Transverse colon (tissue), 4 donors: ENCODE results near the gene ZBTB40. TPM values are rescaled to one million over a fixed set of nuclear protein-coding genes. Genes with fewer than 3 reads are reported as not detected.
A peak's percentile ranks its signal among the peaks of the same experiment; 100 is the strongest.

Experiments
- DNase-seq: peaks from one replicate; pipeline ENCODE4 v3.0.0-alpha.2; 2019
- H3K27ac ChIP-seq, 4 donors: fragments of 200-600 bp; sonication (generic); 2 replicates each; pipeline ENCODE4 v1.5.1; 2016 to 2018; ENCODE audit warnings: inconsistent platforms in 4 of 4
- H3K27me3 ChIP-seq: fragments of 200-600 bp; sonication (generic); 2 replicates; pipeline ENCODE4 v1.5.1; 2017; ENCODE audit warnings: inconsistent platforms
- H3K36me3 ChIP-seq, 4 donors: fragments of 200-600 bp; sonication (generic); 2 replicates each; pipeline ENCODE4 v1.5.1; 2017 to 2019; ENCODE audit warnings: inconsistent platforms in 4 of 4
- H3K4me1 ChIP-seq, 4 donors: fragments of 200-600 bp; sonication (generic); 2 replicates each; pipeline ENCODE4 v1.5.1; 2017 to 2020; ENCODE audit warnings: inconsistent platforms in 4 of 4
- H3K4me3 ChIP-seq, 4 donors: fragments of 200-600 bp; sonication (generic); 1 replicate in 1 of 4; 2 replicates in 3 of 4; pipeline versions ENCODE4 v1.5.1 to v1.6.1; 2017 to 2019; ENCODE audit warnings: inconsistent platforms in 4 of 4
- H3K9me3 ChIP-seq, 2 donors: fragments of 200-600 bp; sonication (generic); 2 replicates each; pipeline ENCODE4 v1.5.1; 2017 to 2019; ENCODE audit warnings: inconsistent platforms in 2 of 2
- CTCF ChIP-seq, 5 experiments: fragments of 200-600 bp in 3 of 5; fragments of 450-650 bp in 2 of 5; sonication (generic) in 3 of 5; IDR thresholded peaks; 1 replicate in 2 of 5; 2 replicates in 3 of 5; pipeline ENCODE4 v1.5.1; 2016 to 2017; ENCODE audit warnings: antibody characterized with exemption in 5 of 5, inconsistent platforms in 3 of 5, mild to moderate bottlenecking in 2 of 5, moderate library complexity in 1 of 5
- EP300 ChIP-seq: sonication (generic); formaldehyde crosslinking; IDR thresholded peaks from one replicate; pipeline ENCODE4 v1.6.1; 2017; ENCODE audit warnings: antibody characterized with exemption, low read depth
- POLR2A ChIP-seq: fragments of 450-650 bp; IDR thresholded peaks from one replicate; pipeline ENCODE4 v1.6.1; 2016; ENCODE audit warnings: antibody characterized with exemption, mild to moderate bottlenecking, moderate library complexity
- POLR2AphosphoS5 ChIP-seq, 3 donors: sonication (generic); formaldehyde crosslinking; IDR thresholded peaks; one replicate each; pipeline ENCODE4 v1.6.1; 2016; ENCODE audit warnings: antibody characterized with exemption in 3 of 3
- WGBS, 2 donors: methylation state at CpG; one replicate each; pipeline ENCODE4 v1.1.5; 2018; ENCODE audit warnings: low coverage in 1 of 2; 5-methylcytosine and 5-hydroxymethylcytosine counted together
- in situ Hi-C, 4 donors: fragments of 200-750 bp; cut with MboI; loops; one replicate each; pipeline versions ENCODE4 v1.15.0 to v1.15.1; 2017; ENCODE audit warnings: low sequenced_read_pairs in 3 of 4, low pct_ligation_motif_present in 1 of 4, low pct_unique_long_range_greater_than_20kb in 1 of 4
- intact Hi-C: fragments of 100-400 bp; cut with DNase I; formaldehyde crosslinking; loops from one replicate; pipeline ENCODE4 v1.15.1; 2023; ENCODE audit warnings: low total_unique reads
- total RNA-seq, 4 donors: library from RNA; depleted of rRNA; stranded (reverse); fragments of >200 nt; gene quantifications; one replicate each; pipeline ENCODE4 v1.1.0, GENCODE V29; 2016

The ZBTB40 gene
- total RNA-seq, 4 donors from 2014 or later, result 17.7 to 30.3 (median 21.1) TPM

GRCh38 chr1:22494943-22495579, 43.4 kb downstream of the ZBTB40 start:
- no peaks in the 10 kb centered on the region for H3K27me3 ChIP-seq
- H3K36me3 ChIP-seq, result no peaks in the 10 kb centered on the region
- H3K9me3 ChIP-seq, result no peaks in the 10 kb centered on the region
- intact Hi-C loops, result no loop called here
- in situ Hi-C loops, result no loop called here
- H3K4me3 ChIP-seq, result no peak overlapping the region
- TF ChIP-seq POLR2A, result no peak
- no peak for TF ChIP-seq POLR2AphosphoS5 (IDR thresholded peaks at IDR 0.05)
- TF ChIP-seq EP300, result no peak
- no peak for TF ChIP-seq CTCF (IDR thresholded peaks at IDR 0.05)
- peaks cover 0 to 9% (median 3%) of the 10 kb centered on the region in 4 donors for H3K4me1 ChIP-seq
- peak overlapping the region in 1 of 4 donors; percentile 5 for H3K27ac ChIP-seq
- WGBS, 2 donors, result 77 to 93% methylated on average over 2 to 6 of the region's 6 CpGs
- DNase-seq, result no peak

- in situ Hi-C loops, result no loop called here
- Histone ChIP-seq H3K4me1 (peaks cover 0 to 16% (median 7%) of the 10 kb centered on the region in 4 donors), H3K27ac (no peak overlapping the region), H3K9me3 (no peaks in the 10 kb centered on the region), H3K27me3 (no peaks in the 10 kb centered on the region), H3K4me3 (no peak overlapping the region), H3K36me3 (peaks cover 0 to under 1% (median 0%) of the 10 kb centered on the region in 4 donors)
- 90 to 100% methylated on average over 1 to 7 of the region's 7 CpGs for WGBS, 2 donors
- TF ChIP-seq EP300, result no peak
- DNase-seq, result no peak
- intact Hi-C loops, result no loop called here
Measured at GRCh38 chr1:22496536-22497160, 45.0 kb downstream of the ZBTB40 start.

GRCh38 chr1:22498463-22498862, 46.8 kb downstream of the ZBTB40 start:
- TF ChIP-seq POLR2AphosphoS5 (IDR thresholded peaks at IDR 0.05), result no peak
- TF ChIP-seq POLR2A, result no peak
- TF ChIP-seq CTCF (IDR thresholded peaks at IDR 0.05), result no peak
- no peak for TF ChIP-seq EP300

GRCh38 chr1:22500058-22500457, 48.4 kb downstream of the ZBTB40 start:
- in situ Hi-C loops (no loop called here), intact Hi-C loops (no loop called here)
- WGBS, 2 donors, result 78 to 88% methylated on average over 4 of the region's 4 CpGs
- Histone ChIP-seq H3K27me3 (no peaks in the 10 kb centered on the region), H3K9me3 (no peaks in the 10 kb centered on the region), H3K4me3 (no peak overlapping the region), H3K36me3 (peaks cover 0 to 3% (median 0%) of the 10 kb centered on the region in 4 donors), H3K4me1 (peaks cover 0 to 16% (median 7%) of the 10 kb centered on the region in 4 donors), H3K27ac (no peak overlapping the region)
- DNase-seq, result no peak
- TF ChIP-seq POLR2A (no peak), CTCF (IDR thresholded peaks at IDR 0.05) (no peak), POLR2AphosphoS5 (IDR thresholded peaks at IDR 0.05) (no peak), EP300 (no peak)

More at GRCh38 chr1:22498463-22498862, 46.8 kb downstream of the ZBTB40 start:
- no peak overlapping the region for H3K4me3 ChIP-seq
- WGBS, 2 donors, result 81 to 100% methylated on average over 1 to 2 of the region's 2 CpGs
- H3K27ac ChIP-seq, result no peak overlapping the region
- no peak for DNase-seq
- no peaks in the 10 kb centered on the region for H3K27me3 ChIP-seq
- peaks cover 0 to 16% (median 7%) of the 10 kb centered on the region in 4 donors for H3K4me1 ChIP-seq
- in situ Hi-C loops (no loop called here), intact Hi-C loops (no loop called here)
- H3K9me3 ChIP-seq, result no peaks in the 10 kb centered on the region
- H3K36me3 ChIP-seq, result peaks cover 0 to 3% (median 0%) of the 10 kb centered on the region in 4 donors
